HepG2 (cell line): ENCODE measurements around the gene SEC61B. TPM values are rescaled to one million over a fixed set of nuclear protein-coding genes. Genes with fewer than 3 reads are reported as not detected.
A peak's percentile ranks its signal among the peaks of the same experiment; 100 is the strongest.

Experiments used
- ATAD3A ChIP-seq: sonication (generic); formaldehyde crosslinking; IDR thresholded peaks from 2 replicates; pipeline ENCODE4 v1.4.0; 2020; ENCODE audit warnings: missing genetic modification reagents
- CBFB ChIP-seq: sonication (generic); formaldehyde crosslinking; IDR thresholded peaks from 2 replicates; pipeline ENCODE4 v1.4.0; 2020; ENCODE audit warnings: missing genetic modification reagents
- HOXD1 ChIP-seq: sonication (generic); formaldehyde crosslinking; IDR thresholded peaks from 2 replicates; pipeline ENCODE4 v1.5.0; 2020; ENCODE audit warnings: missing genetic modification reagents
- KDM1A ChIP-seq: IDR thresholded peaks from 2 replicates; pipeline ENCODE4 v1.6.1; 2016; ENCODE audit warnings: missing compliant biosample characterization
- KDM6A ChIP-seq: IDR thresholded peaks from 2 replicates; pipeline ENCODE4 v1.6.1; 2016; ENCODE audit warnings: low read depth
- KLF15 ChIP-seq: sonication (generic); formaldehyde crosslinking; IDR thresholded peaks from 2 replicates; pipeline ENCODE4 v1.8.1; 2023; ENCODE audit warnings: borderline replicate concordance, mild to moderate bottlenecking, inconsistent platforms, missing genetic modification reagents, mixed read lengths
- MAFF ChIP-seq: IDR thresholded peaks from 2 replicates; pipeline ENCODE4 v1.6.1; 2011; ENCODE audit warnings: low read depth, low read length, improper control_type of control experiment
- NR2F2 ChIP-seq: IDR thresholded peaks from 2 replicates; pipeline ENCODE4 v1.6.1; 2012; ENCODE audit warnings: low read depth, inconsistent platforms, borderline replicate concordance
- RAD21 ChIP-seq: fragments of 450-650 bp; formaldehyde crosslinking; IDR thresholded peaks from 2 replicates; pipeline ENCODE4 v1.5.0; 2020; ENCODE audit warnings: mild to moderate bottlenecking
- RBM39 ChIP-seq: fragments of 200-400 bp; formaldehyde crosslinking; IDR thresholded peaks from one replicate; pipeline ENCODE4 v1.6.1; 2018; ENCODE audit warnings: antibody characterized with exemption, mild to moderate bottlenecking, low read depth, low read length; ENCODE audit not compliant: poor library complexity, severe bottlenecking
- TAF1 ChIP-seq: sonication (generic); formaldehyde crosslinking; IDR thresholded peaks from 2 replicates; pipeline ENCODE4 v1.4.0; 2020; ENCODE audit warnings: missing genetic modification reagents
- XRCC5 ChIP-seq: fragments of 200-400 bp; formaldehyde crosslinking; optimal IDR thresholded peaks from 2 replicates; pipeline ENCODE3; 2017; ENCODE audit warnings: mild to moderate bottlenecking, low read length
- ZNF207 ChIP-seq: fragments of 450-650 bp; IDR thresholded peaks from 2 replicates; pipeline ENCODE4 v1.6.1; 2016; ENCODE audit warnings: antibody characterized with exemption, borderline replicate concordance
- ZNF256 ChIP-seq: sonication (generic); formaldehyde crosslinking; conservative IDR thresholded peaks from 2 replicates; pipeline ENCODE4 v1.4.0; 2020; ENCODE audit warnings: missing genetic modification reagents
- ZNF589 ChIP-seq: sonication (generic); formaldehyde crosslinking; conservative IDR thresholded peaks from 2 replicates; pipeline ENCODE4 v1.8.0; 2022; ENCODE audit warnings: mild to moderate bottlenecking, moderate library complexity, missing genetic modification reagents
- ZNF670 ChIP-seq: sonication (generic); formaldehyde crosslinking; IDR thresholded peaks from 2 replicates; pipeline ENCODE4 v1.8.0; 2022; ENCODE audit warnings: mild to moderate bottlenecking, missing genetic modification reagents, borderline replicate concordance
- ZNF703 ChIP-seq: sonication (generic); formaldehyde crosslinking; IDR thresholded peaks from 2 replicates; pipeline ENCODE4 v1.5.1; 2020; ENCODE audit warnings: missing genetic modification reagents, mild to moderate bottlenecking, moderate library complexity, borderline replicate concordance
- ZNF747 ChIP-seq: sonication (generic); formaldehyde crosslinking; IDR thresholded peaks from 2 replicates; pipeline ENCODE4 v1.8.1; 2023; ENCODE audit warnings: missing genetic modification reagents, mild to moderate bottlenecking, borderline replicate concordance
- ZNF761 ChIP-seq: sonication (generic); formaldehyde crosslinking; conservative IDR thresholded peaks from 2 replicates; pipeline ENCODE4 v1.4.0; 2020; ENCODE audit warnings: mild to moderate bottlenecking, missing genetic modification reagents
- ZNF850 ChIP-seq: sonication (generic); formaldehyde crosslinking; conservative IDR thresholded peaks from 2 replicates; pipeline ENCODE4 v1.9.0; 2021; ENCODE audit warnings: mild to moderate bottlenecking, missing genetic modification reagents
- polyA plus RNA-seq, 8 experiments: library from polyadenylated mRNA; depleted of rRNA in 3 of 8; stranded (reverse) in 7 of 8; unstranded in 1 of 8; fragments of >200 nt; fragmentation: Illumina TruSeq in 4 of 8; extraction: Trizol in 4 of 8; gene quantifications; 2 replicates each; pipeline versions ENCODE4 v1.2.1 to v1.2.3, GENCODE V29; 2011 to 2016; ENCODE audit warnings: low read depth in 4 of 8, missing spikeins in 1 of 8, mixed read lengths in 1 of 8; ENCODE audit not compliant: insufficient read depth in 1 of 8
- total RNA-seq, 5 experiments: library from RNA; depleted of rRNA; stranded (reverse); fragments of >200 nt; fragmentation: Illumina TruSeq; extraction: Trizol; gene quantifications; 2 replicates each; pipeline ENCODE4 v1.2.3, GENCODE V29; 2016; ENCODE audit warnings: low read depth in 1 of 5
- TF ChIP-seq, protein P1 (sequence below): sonication (generic); formaldehyde crosslinking; IDR thresholded peaks from 2 replicates; pipeline ENCODE4 v1.4.0; 2020; ENCODE audit warnings: missing genetic modification reagents
- TF ChIP-seq, protein P2 (sequence below): sonication (generic); formaldehyde crosslinking; conservative IDR thresholded peaks from 2 replicates; pipeline ENCODE4 v1.4.0; 2020; ENCODE audit warnings: missing genetic modification reagents
- TF ChIP-seq, protein P3 (sequence below): sonication (generic); formaldehyde crosslinking; IDR thresholded peaks from 2 replicates; pipeline ENCODE4 v1.5.0; 2020; ENCODE audit warnings: mild to moderate bottlenecking, missing genetic modification reagents
- TF ChIP-seq, protein P4 (sequence below): sonication (generic); formaldehyde crosslinking; IDR thresholded peaks from 2 replicates; pipeline ENCODE4 v1.8.0; 2022; ENCODE audit warnings: missing genetic modification reagents, mild to moderate bottlenecking, borderline replicate concordance
- TF ChIP-seq, protein P5 (sequence below): sonication (generic); formaldehyde crosslinking; IDR thresholded peaks from 2 replicates; pipeline ENCODE4 v1.5.0; 2020; ENCODE audit warnings: missing genetic modification reagents

SEC61B gene
- total and polyA plus RNA-seq, 2 of the 13 experiments (the other 11 are each of a cell fraction or from before 2014, with no cell fraction given), result 191 to 368 TPM

DNA sequence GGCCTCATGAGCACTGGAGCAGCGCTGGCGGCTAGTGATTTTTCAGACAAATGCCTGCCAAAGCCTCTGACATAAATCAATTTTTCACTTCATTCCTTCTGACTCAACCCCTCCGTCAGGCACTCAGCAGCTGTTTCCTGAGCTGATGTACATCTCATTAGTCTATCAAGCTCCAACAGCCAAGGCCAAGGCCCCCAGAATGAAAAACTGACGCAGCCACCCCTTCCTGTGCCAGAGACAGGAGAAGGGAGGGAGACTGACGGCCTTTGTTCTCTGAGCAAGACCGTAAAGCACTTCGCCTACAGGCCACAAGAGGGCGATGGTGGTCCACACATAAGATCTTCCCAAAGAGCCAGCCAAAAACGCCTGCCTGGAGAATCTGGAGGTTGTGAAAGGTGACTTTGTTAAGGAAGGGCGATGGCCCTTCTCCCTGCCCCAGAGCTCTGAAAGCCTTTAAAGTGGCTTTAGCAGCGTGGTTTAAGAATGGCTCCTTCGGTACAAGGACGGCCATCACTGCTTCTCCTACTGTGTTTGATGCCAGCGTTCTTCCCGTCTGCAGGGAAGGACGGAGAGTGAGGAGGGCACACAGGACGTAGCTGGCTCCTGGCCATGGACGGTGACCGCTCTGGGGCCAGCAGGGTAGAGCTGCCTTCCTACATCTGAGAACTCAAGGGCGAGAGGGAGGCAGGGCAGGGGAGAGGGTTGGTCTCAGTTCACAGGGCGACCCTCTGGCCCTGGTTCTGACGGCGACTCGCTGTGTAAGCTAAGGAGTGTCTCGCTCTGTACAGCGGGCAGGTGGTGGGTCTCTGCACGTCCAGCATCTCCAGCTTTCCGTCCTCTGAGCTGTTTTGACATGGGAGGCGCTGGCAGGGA is 37.4 kb upstream of the SEC61B start (continued):
- TF ChIP-seq NR2F2 (no peak), ZNF589 (CRISPR knock-in tag) (no peak), ZNF761 (CRISPR knock-in tag) (no peak), RAD21 (CRISPR knock-in tag) (peak; percentile 85), TAF1 (CRISPR knock-in tag) (no peak), ZNF670 (CRISPR knock-in tag) (no peak), CBFB (CRISPR knock-in tag) (no peak), ZNF850 (CRISPR knock-in tag) (no peak), MAFF (no peak), XRCC5 (no peak), HOXD1 (CRISPR knock-in tag) (no peak), KDM1A (CRISPR knock-in tag) (no peak), ZNF207 (no peak), RBM39 (no peak), KLF15 (CRISPR knock-in tag) (no peak), KDM6A (CRISPR knock-in tag) (no peak), ZNF256 (no peak), ZNF747 (no peak), ATAD3A (CRISPR knock-in tag) (no peak), ZNF703 (CRISPR knock-in tag) (no peak)
- TF ChIP-seq, protein P1, sequence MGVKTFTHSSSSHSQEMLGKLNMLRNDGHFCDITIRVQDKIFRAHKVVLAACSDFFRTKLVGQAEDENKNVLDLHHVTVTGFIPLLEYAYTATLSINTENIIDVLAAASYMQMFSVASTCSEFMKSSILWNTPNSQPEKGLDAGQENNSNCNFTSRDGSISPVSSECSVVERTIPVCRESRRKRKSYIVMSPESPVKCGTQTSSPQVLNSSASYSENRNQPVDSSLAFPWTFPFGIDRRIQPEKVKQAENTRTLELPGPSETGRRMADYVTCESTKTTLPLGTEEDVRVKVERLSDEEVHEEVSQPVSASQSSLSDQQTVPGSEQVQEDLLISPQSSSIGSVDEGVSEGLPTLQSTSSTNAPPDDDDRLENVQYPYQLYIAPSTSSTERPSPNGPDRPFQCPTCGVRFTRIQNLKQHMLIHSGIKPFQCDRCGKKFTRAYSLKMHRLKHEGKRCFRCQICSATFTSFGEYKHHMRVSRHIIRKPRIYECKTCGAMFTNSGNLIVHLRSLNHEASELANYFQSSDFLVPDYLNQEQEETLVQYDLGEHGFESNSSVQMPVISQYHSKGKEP, result no peak
- TF ChIP-seq, protein P2, sequence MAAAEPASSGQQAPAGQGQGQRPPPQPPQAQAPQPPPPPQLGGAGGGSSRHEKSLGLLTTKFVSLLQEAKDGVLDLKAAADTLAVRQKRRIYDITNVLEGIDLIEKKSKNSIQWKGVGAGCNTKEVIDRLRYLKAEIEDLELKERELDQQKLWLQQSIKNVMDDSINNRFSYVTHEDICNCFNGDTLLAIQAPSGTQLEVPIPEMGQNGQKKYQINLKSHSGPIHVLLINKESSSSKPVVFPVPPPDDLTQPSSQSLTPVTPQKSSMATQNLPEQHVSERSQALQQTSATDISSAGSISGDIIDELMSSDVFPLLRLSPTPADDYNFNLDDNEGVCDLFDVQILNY, result no peak
- TF ChIP-seq, protein P3, sequence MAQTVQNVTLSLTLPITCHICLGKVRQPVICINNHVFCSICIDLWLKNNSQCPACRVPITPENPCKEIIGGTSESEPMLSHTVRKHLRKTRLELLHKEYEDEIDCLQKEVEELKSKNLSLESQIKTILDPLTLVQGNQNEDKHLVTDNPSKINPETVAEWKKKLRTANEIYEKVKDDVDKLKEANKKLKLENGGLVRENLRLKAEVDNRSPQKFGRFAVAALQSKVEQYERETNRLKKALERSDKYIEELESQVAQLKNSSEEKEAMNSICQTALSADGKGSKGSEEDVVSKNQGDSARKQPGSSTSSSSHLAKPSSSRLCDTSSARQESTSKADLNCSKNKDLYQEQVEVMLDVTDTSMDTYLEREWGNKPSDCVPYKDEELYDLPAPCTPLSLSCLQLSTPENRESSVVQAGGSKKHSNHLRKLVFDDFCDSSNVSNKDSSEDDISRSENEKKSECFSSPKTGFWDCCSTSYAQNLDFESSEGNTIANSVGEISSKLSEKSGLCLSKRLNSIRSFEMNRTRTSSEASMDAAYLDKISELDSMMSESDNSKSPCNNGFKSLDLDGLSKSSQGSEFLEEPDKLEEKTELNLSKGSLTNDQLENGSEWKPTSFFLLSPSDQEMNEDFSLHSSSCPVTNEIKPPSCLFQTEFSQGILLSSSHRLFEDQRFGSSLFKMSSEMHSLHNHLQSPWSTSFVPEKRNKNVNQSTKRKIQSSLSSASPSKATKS (CRISPR knock-in tag), result no peak
- TF ChIP-seq, protein P4, sequence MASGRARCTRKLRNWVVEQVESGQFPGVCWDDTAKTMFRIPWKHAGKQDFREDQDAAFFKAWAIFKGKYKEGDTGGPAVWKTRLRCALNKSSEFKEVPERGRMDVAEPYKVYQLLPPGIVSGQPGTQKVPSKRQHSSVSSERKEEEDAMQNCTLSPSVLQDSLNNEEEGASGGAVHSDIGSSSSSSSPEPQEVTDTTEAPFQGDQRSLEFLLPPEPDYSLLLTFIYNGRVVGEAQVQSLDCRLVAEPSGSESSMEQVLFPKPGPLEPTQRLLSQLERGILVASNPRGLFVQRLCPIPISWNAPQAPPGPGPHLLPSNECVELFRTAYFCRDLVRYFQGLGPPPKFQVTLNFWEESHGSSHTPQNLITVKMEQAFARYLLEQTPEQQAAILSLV (CRISPR knock-in tag), result no peak
- TF ChIP-seq, protein P5, sequence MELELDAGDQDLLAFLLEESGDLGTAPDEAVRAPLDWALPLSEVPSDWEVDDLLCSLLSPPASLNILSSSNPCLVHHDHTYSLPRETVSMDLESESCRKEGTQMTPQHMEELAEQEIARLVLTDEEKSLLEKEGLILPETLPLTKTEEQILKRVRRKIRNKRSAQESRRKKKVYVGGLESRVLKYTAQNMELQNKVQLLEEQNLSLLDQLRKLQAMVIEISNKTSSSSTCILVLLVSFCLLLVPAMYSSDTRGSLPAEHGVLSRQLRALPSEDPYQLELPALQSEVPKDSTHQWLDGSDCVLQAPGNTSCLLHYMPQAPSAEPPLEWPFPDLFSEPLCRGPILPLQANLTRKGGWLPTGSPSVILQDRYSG (CRISPR knock-in tag), result no peak
